HG03565 (cell line): ENCODE measurements around the gene ELMOD3.
"Not testable (repeated sequence)": the region's sequence is repeated elsewhere in the genome, so short reads cannot be mapped to it uniquely, and the experiment has no call there.

ENCODE experiments used
- ATAC-seq: cut with Tn5 transposase; IDR thresholded peaks from one replicate; pipeline ENCODE4 v1.9.1; 2021; ENCODE audit warnings: mild to moderate bottlenecking, moderate library complexity; ENCODE audit not compliant: unreplicated experiment

ELMOD3 gene

DNA sequence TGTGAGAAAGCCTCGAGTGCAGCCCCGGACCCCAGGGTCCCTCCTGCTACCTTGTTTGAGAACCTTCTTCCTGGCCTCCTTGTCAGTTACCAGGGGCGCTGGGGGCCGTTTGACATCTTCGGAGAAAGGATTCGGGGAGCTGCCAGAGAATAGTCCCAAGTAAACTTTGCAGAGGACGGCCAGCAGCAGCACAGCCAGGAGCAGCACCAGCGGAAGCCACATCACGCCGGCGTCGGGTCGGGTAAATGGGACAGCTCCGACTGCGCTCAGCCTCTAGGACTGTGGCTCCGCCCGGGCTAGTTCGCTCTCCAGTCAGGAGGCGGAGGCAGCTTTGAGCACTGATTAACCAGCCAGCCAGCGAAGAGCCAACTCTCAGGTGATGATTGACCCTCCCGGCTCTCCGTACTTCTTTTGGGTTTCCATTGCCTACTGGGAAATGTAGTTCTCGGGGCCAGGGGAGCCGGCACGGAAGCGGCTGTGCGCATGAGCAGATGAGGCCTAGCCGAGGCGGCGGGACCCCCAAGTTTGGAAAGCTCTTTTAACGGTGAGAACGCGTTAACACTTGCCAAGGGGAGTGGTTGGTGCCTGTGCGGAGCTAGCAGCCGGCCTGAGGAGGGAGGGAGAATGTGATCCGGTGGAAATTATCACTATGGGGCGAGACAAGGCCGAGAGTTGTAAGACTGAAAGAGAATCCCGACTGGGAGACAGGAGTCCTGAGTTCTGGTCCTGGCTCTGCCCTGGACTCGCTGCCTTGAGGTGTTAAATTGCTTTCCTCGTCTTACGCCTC, at the start of gene ELMOD3, which contains the start of gene RETSAT:
Gene ELMOD3, plus strand, starts transcription at position 484 of the 787 bp plus-strand sequence. CDS start 2,430 bp downstream, outside the sequence.
Gene RETSAT, minus strand, starts transcription at position 243 of the 787 bp plus-strand sequence. Its CDS starts 21 bp downstream, at position 222.
- ATAC-seq: peak; percentile 97

DNA sequence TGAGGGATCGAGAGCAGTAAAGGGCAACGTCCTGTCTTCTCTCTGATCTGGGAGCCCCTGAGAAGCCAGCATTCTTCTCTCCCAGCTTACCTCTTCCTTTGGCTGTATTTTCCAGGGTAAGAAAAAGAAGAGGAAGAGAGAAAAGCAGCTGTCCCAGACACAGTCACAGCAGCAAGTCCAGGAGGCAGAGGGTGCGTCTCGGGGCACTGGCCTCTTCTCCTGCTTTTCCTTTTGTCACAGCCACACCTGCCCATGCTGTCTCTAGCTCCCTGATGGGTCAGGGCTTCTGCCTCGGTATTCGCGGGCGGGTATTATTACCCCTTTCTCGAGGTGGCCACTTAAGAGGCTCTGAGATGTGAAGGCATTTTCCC, 47.1 kb upstream of the ELMOD3 start:
- ATAC-seq: no peak

DNA sequence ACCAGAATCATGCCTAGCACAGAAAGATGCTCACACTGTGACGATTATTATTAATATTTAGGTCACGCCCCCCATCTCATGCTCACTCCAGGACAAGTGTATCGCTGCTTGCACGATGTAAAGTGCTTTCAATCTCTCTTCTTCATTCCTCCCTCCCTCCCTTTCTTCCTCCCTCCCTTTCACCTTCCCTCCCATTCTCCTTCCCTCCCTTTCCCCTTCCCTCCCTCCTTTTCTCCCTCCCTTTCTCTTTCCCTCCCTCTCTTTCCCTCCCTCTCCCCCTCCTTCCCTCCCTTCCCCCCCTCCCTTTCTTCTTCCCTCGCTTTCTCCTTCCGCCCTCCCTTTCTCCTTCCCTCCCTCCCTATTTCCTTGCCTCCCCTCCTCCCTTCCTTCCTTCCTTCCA, 46.4 kb upstream of the ELMOD3 start:
- no peak for ATAC-seq

DNA sequence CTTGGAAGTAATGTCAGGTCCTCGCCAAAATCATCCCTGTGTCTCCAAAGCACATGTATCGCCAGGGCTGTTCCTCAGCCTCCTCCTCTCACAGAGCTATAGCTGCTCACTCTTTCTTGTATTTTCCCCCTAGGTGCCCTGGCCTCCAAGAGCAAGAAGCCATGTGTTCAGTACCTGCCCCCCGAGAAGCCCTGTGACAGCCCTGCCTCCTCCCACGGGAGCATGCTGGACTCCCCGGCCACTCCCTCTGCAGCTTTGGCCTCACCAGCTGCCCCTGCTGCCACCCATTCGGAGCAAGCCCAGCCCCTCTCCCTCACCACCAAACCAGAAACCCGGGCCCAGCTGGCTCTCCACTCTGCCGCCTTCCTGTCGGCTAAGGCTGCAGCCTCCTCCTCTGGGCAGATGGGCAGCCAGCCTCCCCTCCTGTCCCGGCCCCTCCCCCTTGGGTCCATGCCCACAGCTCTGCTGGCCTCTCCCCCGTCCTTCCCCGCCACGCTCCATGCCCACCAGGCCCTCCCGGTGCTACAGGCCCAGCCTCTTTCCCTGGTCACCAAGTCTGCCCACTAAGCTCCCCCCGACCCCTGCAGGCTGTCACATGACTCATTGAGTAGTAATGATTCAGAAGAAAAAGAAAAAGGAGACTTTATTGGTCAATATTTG, 45.5 kb upstream of the ELMOD3 start:
- no peak for ATAC-seq

DNA sequence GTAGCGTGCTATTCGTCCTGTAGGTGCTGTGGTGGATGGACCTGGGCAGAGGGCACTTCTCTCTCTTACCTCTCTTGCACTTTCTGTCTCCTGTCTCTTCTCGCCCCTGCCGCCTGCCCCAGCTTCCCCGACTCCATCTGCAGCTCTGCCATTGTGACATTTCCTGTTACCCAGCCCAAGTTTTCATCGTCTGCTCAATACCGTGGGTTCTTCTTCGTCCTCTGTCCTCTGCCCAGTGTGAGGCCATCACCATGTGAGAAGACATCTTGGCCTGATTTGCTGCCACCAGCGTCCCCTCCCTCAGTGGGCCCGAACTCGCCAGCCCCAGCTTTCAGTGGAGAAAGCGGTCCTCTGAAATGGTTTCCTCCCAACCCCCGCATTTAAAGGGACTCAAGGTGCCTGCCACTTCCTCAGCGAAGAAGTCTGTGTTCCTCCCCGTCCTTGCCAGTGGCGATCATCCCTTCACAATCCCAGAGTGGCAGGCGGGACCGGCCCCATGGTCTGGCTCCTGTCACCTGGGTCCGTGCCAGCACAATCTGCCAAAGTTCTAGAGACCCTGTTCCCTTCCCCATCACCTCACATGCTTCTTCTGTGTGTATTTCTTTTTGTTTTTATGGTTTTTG, 44.8 kb upstream of the ELMOD3 start:
- no peak for ATAC-seq

DNA sequence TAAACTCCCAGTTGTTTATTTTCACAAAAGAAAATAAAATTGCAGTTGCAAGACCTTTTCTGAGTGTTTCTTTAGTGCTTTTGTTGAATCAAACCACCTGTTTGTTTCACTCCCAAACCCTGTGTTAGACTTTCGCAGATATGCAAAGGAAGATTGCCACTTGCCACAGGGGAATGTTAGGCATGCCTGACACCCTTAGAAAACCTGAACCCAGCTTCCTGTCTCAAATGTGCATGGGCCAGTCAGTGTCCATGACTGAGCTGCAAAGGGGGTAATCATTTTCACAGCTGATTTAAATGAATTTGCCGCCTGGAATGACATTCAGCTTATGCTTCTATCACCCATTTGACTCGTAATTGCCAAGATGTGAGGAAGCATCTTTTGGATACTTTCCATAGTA, 44.2 kb upstream of the ELMOD3 start:
- ATAC-seq: no peak

DNA sequence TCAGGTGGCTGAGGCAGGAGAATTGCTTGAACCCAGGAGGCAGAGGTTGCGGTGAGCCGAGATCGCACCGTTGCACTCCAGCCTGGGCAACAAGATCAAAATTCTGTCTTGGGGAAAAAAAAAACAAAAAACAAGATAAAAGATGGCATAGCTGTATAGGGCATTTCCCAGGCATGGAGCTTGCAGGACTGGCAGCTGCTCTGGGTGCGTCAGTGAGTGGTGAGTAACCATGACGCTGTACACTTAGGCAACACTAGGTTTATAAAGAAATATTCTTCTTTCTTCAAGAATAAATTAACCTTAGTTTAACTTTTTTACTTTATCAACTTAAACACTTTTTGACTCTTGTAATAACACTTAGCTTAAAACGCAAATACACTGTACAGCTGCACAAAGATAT, 42.2 kb upstream of the ELMOD3 start:
- no peak for ATAC-seq

DNA sequence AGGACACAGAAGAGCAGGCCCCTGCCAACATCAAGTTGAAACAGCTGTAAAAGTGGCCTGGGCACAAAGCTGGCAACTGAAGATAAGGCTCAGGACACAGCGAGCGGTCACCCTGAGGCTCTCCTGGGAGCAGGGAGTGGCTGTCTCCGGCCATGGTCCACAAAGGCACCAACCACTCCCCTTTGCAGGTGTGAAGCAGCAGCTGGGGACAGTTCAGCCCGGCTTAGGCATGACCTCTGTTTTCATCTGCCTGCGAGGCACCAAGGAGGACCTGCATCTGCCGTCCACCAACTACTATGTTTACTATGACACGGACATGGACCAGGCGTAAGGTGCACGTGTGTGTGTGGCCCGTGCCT, 39.7 kb upstream of the ELMOD3 start:
- no peak for ATAC-seq

DNA sequence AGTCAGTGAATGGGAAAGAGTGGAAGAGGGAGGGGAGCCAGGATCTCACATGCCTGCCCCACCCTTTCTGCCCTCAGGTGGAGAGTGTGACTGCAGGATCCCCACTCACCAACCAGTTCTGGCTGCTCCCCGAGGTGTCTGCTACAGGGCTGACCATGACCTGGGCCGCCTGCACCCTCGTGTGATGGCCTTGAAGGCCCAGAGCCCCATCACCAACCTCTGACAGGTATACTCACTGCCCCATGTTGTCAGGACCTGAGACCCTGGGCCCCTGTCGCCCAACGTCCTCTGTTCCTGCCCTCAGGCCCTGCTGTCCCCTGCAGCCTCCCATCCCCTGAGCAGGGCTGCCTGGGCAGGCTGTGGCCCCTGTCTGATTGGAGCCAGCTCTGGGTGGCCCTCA, 38.6 kb upstream of the ELMOD3 start:
- ATAC-seq: not testable (repeated sequence)

DNA sequence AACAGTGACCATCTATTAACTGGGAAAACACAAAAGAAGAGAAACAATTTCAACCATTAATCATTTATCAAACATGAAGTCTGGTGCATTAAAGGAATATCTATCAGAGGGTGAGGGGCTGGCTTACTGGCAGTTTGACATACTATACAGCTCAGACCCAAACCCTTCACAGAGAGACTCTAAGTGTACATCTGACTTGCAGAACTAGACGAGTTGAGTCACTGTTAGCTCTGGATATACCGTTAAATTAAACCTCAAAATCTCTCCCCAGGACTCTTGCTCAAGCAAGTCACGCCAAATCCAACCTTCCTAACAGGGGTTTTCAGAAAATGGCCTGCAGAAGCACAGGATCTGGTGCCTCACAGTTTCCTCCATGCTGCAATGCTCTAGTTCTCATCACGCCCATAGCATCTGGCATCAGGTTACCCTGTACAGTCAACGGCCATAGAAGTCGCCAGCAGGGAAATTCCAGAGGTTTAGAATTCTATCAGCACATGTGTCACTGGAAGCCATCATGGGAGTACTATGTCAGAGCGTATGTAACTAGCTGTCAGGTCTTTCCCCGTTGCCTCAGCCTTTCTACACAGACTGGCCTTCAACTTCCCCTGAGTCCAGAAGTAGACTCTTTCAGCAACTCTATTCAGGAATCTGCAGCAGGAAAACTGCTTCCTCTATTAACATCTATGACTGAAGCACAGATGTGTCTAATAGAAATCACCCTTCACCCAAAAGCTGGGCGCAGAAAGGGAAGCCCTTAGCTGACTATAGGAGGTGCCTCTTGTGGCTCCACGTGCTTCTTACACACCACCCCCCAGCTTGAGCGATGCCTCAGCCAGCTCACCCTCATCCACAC, 36.1 kb upstream of the ELMOD3 start:
- ATAC-seq: no peak

DNA sequence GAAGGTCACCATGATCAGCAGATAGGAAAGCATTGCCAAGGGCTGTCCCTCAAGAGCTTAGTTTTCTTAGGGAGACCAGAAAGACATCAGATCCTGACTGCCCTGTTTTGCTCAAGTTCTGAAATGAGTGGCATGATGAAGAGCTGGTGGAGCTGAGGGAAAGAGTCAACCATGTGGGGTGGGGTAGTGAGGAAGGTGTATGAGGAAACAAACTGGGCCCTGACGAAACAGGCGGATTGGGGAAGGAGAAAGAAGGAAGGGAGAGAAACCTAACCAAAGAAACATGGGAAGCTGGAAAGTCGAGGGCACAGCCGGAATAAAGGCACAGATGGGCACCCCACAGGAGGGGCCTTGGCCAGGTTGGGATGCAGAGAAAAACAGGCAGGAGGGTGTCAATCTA, 34.8 kb upstream of the ELMOD3 start:
- ATAC-seq: no peak

DNA sequence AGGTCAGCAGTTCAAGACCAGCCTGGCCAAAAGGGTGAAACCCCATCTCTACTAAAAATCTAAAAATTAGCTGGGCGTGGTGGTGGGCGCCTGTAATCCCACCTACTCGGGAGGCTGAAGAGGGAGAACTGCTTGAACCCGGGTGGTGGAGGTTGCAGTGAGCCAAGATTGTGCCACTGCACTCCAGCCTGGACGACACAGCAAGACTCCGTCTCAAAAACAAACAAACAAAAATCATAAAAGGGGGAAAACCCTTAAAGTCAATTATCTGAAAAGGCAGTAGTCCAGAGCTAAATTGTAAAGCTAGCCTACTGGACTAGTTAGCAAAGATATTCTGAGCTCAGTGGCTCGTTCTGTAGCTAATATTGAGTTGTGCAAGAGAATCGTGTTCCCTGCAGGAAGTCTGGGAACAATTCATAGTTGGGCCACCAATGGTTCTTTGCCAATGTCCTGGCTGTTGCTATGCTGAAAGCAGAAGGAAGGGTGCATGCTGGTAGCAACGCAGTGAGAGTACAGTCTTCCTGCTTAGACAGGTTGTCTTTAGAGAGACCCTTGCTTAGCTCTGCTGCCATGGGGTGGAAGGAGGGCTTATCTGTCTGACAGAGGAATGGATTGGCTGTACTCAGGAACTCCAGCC, 31.1 kb upstream of the ELMOD3 start:
- ATAC-seq: no peak

DNA sequence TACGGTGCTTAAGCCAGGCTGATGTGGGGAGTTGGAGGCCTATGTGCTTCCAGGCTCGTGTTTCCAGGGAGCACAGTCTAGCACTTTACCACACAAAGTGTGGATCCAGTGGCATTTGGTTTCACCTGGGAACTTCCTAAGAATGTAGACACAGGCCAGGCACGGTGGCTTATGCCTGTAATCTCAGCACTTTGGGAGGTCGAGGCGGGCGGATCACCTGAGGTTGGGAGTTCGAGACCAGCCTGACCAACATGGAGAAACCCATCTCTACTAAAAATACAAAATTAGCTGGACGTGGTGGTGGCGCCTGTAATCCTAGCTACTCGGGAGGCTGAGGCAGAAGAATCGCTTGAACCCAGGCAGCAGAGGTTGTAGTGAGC, 30.6 kb upstream of the ELMOD3 start:
- ATAC-seq: not testable (repeated sequence)

DNA sequence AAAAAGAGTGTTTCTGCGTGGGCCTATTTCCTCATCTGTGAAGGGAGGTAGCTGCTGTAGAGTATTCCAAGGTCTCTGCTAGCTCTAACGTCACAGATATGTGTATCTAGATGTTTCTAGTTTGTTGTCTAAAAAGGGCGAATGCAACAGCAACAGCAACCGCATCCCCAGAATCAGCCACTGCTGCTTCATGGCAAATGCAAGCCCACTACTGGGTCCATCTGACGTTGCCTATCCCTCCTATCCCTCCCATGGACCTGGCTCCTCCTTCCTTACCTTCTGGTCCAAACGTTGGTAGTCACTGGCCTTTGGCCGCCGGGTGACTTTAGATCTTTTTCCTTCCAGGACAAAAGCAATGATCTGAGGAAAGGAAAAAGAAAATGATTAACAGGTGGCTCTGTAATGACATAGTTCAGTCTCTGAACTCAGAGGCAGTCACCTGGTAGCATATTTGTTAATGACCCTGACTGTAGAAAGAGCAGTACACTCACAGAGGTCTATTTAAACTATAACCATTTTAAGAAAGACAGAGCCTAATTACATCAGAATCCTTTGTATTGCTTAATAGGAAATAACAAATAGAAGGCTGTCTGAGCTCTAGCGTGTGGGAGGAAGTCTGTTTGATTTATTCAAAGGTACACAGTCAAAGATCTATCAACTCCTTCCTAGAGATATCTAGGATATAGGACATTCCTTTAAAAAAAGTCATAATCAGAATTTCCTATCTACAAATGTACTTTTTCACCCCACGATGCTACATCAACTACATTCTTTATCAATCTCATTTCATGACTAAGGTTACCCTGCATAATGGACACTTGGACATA, 29.7 kb upstream of the ELMOD3 start:
- no peak for ATAC-seq

DNA sequence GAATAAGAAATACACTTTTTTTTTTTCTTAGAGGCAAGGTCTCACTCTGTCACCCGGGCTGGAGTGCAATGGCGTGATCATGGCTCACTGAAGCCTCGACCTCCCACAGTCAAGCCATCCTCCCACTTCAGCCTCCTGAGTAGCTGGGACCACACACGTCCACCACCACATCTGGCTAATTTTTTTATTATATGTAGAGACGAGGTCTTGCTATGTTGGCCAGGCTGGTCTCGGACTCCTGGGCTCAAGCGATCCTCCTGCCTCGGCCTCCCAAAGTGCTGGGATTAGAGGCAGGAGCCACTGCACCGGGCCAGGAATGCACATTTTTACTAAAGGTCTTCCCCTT, 29.1 kb upstream of the ELMOD3 start:
- ATAC-seq: no peak

DNA sequence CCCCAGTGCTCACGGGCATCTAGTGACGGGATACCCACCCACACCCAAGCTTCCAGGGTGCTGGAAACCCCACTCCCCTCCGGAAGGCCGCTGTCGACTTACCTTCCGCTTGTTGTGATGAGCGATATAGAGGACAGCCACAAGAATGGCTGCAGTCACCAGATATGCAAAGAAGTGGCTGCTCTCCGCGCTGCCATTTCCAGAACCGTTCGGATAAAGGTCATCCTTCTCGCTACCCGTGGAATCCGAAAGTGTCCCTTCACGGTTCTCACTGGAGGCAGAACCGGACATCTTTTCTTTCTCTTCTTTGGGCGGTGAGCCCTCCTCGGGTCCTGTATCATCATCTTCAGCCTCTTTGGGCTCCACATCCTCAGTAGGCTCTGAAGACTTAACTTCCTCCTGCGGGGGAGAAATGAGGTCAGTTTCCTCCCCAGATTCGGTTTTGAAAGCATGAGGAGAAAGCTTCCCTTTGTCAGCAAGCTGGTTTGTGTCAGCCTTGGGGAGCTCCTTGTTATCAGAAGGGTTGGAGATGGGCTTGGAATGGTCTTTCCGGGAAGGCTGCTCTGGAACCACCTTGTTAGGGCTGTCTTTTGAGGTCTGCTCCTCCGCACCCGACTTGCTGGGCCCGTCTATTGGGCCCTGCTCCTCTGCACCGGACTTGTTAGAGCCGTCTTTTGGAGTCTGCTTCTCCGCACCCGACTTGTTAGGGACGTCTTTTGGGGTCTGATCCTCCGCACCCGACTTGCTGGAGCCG, 28.0 kb upstream of the ELMOD3 start:
- peak; percentile 28 for ATAC-seq

DNA sequence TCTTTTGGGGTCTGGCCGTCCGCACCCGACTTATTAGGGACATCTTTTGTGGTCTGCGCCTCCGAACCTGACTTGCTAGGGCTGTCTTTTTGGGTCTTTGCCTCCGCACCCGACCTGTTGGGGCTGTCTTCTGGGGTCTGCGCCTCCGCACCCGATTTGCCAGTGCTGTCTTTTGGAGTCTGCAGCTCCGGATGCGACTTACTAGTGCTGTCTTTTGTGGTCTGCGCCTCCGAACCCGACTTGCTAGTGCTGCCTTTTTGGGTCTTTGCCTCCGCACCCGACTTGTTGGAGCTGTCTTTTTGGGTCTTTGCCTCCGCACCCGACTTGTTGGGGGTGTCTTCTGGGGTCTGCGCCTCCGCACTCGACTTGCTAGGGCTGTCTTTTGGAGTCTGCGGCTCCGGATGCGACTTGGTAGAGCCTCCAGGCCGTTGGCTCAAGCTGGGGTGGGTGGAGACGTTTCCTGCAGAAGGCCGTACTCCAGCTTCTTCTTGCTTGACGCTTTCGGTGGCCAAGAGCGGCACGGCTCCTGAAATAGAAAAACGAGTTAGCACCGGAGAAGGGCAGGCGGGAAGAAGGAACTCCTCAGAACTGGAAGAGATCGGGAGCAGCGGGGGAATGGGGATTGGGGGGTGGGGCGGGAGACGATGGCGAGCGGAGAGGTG, 27.3 kb upstream of the ELMOD3 start:
- ATAC-seq: no peak

DNA sequence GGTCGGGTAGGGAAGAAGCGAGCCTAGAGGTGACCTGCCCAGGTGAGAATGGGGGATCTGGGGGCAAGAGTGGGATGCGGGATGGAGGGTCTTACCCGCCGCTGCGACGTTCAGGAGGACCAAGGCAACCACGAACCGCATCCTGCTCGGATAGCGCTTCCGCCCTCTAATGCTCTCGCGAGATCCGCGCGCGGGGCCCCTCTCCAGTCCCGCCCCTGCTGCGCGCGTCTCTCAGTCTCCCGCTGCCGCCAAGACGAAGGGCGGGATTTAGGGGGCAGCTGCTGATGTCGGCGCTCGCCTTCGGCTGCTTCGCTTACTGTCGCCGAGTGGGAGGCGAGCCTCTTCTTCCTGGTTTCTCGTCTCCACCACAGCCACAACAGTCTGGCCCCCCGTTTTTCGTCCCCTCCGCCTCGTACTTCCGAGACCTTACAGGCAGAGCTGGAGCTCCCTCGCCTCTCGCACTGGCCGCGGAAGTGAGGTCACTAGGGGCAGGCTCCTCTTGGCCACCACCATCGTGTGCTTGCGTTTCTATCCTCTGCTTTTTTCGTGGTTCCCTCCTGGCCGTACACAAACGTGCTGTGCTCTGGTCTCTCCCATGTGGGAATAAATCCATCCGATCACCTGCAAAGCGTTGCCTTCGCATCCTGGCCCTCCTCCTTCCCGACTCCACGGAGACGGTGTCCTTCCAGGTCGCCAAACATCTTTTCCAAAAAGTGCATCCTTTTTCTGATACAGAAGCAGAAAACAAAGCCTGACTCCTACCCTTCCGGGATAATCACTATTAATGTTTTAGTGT, 26.5 kb upstream of the ELMOD3 start, which contains the start of gene TGOLN2:
Gene TGOLN2, minus strand, starts transcription at position 168 of the 796 bp plus-strand sequence. Its CDS starts 27 bp downstream, at position 141.
- peak; percentile 79 for ATAC-seq
